Forelimb muscle (tissue), 1 donor: Measurements from ENCODE around the gene DOK1. TPM values are rescaled to one million over a fixed set of nuclear protein-coding genes. Genes with fewer than 3 reads are reported as not detected.

Experiments used
- DNase-seq: peaks from one replicate; pipeline ENCODE4 v3.0.0-alpha.2; 2013; ENCODE audit warnings: low read depth
- polyA plus RNA-seq: library from polyadenylated mRNA; unstranded; fragments of 120-200 nt; gene quantifications from one replicate; pipeline ENCODE4 v1.2.1, GENCODE V29; 2013; ENCODE audit not compliant: insufficient read length

The DOK1 gene
- polyA plus RNA-seq, result 5.5 TPM

DNA sequence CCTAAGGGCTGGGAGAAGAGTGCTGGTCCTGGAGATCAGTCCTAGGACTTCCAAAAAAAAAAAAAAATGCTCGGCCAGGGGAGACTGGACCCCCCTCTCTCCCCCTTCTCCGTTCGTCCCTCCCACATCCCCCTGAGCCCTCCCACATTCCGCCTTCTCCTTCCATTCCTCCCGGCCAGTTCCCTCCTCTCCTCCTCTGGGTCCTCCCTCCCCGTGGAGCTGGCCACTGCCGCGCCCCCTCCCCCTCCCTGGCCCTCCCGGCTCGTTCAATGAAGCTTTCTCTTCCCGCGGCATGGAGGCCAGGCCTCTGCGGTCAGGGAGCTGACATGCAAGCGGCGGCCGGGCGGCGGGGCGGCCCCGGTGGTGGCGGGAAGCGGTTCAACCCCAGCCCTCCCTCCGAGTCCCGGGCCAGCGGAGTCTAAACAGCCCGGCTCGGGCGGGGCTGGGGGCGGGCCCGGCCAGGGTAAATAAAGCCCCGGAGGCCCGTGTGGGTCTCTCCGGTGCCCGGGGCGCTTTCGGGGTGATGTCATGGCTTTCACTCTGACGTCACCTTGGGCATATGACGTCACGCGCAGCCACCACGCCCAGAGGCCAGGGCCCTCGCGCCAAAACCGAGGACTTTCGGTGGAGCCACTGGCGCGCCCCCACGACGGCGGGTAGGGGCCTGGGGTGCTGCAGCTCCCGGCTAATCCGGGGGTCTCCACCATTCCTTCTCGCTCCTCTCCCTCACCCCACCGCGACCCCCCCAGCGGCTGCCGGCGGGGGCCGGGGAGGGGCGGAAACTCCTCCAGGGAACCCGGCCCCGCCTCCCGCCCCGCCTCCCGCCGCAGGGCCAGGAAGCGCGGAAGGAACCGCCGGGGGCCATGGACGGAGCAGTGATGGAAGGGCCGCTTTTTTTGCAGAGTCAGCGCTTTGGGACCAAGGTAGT is at the start of gene DOK1, which contains the start of gene LOXL3:
Gene DOK1 (plus strand): TSS at position 829 of the 928 bp plus-strand sequence. CDS start 35 bp downstream, at position 864.
Gene LOXL3 (minus strand): TSS at position 51 of the 928 bp plus-strand sequence. CDS start 1,308 bp downstream, outside the sequence.
- DNase-seq, result no peak

DNA sequence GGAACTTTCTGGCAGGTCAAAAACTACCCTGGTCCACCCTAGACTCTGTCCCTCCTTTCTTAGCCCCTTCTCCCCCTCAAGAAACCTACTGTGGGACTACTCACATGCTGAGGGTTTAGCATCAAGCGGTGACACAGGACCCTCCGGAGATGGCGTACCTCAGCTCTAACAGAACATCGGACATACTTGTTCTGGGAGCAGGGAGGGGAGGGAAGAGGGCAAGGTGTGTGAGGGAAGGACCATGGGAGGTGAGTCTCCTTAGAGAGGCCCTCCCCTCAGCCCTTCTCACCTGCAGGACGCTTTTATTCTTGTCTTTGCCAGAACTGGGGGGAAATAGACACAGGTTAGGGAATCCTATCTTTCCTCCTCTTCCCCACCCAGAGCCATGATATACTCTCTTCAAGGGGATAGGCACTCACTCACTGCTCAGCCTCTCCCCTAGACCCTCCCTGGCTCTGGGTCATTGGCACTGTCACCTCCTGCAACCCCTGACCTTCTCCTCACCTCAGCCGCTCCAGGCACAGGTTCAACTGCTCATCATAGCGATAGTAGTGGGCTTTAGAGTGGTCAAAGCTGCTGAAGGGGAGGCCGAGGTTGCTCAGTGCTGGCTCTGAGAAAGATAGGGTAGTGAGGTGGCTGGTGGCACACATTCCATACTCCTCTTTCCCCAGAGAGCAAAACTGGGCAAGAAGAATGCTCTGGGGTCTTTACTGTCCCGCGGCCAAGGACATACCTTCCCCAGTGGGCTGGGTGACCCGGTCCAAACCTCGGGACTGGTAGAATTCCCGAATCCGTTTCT is 48.9 kb upstream of the DOK1 start:
- no peak for DNase-seq

DNA sequence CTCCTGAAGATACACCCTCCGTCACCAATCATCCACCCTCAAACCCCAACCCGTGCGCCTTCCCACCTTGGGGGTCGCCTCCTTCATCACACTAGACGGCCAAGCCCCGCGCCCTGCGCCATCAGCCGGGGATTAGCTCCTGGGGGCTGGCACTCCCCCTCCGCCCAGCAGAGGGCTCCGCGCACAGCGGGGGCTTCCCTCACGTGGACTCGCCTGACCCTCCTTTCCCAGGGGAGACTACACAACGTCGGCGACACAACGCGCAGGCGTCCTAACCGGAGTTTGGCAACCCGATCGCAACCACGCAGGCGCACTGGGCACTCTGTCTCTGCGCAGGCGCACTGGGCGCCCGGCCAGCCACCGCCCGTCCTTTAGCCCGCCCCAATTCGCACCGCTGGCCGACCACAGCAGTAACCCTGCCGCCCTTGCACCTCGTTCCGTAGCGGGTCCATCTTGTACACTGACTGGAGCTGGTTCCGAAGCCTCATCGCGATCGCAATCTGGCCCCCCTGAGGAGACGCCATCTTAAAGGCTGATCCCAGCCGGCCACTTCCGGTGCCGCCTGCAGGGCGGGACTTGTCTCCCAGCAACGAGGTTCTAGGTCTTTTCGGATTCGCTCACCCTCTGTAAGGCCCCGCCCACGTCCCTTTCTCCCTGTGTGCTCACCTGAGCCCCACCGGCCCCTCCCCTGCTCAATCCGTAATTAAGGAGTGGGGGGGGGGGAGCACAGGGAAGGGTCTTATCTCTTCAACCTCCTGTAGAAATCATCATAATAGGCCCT is 47.2 kb upstream of the DOK1 start, which contains the start of gene PCGF1:
Gene PCGF1 (minus strand): TSS at position 551 of the 781 bp plus-strand sequence. CDS start 27 bp downstream, at position 524.
- peak; percentile 97 for DNase-seq

DNA sequence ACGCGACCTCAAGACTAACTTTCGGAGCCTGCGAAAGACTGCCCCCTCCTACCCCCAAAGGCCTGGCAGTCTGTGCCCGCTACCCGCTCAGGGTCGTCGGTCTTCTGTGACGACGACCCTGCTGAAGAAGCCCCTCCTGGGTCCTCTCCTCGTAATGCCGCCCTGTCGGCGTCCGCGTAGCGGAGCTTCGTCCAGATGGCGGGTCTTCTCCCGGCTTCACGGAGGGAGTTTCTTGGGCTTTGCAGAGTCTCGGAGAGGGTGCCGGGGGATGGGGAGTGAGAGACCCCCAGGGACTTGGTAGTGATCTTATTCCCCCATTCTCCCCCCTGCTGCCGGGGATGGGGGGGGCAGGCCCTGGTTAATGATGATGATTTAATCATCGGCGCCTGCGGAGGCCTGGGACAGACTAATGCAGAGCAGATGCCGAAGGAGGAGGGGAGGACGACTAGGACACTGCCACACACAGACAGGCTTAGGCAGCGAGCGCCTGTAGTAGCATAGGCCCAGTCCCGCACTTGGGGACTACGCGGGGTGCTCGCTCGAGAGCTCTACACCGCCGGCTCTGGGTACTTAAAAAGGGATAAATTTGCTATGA is 46.5 kb upstream of the DOK1 start:
- DNase-seq, result no peak

DNA sequence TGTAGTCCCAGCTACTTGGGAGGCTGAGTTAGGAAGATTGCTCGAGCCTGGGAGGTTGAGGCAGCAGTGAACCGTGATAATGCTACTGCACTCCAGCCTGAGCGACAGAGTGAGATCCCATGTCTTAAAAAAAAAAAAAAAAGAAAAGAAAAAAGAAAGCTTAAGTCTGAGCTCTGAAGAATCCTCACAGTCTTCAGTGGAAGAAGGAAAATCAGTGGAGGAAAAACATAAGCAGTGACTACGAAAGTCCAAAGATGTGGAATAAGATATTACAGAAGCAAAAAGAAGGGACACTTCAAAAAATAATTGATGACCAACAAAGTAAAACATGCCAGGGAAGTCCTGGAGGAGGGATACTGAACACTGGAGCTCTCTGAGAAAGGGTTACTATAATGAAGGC is 44.2 kb upstream of the DOK1 start:
- no peak for DNase-seq

DNA sequence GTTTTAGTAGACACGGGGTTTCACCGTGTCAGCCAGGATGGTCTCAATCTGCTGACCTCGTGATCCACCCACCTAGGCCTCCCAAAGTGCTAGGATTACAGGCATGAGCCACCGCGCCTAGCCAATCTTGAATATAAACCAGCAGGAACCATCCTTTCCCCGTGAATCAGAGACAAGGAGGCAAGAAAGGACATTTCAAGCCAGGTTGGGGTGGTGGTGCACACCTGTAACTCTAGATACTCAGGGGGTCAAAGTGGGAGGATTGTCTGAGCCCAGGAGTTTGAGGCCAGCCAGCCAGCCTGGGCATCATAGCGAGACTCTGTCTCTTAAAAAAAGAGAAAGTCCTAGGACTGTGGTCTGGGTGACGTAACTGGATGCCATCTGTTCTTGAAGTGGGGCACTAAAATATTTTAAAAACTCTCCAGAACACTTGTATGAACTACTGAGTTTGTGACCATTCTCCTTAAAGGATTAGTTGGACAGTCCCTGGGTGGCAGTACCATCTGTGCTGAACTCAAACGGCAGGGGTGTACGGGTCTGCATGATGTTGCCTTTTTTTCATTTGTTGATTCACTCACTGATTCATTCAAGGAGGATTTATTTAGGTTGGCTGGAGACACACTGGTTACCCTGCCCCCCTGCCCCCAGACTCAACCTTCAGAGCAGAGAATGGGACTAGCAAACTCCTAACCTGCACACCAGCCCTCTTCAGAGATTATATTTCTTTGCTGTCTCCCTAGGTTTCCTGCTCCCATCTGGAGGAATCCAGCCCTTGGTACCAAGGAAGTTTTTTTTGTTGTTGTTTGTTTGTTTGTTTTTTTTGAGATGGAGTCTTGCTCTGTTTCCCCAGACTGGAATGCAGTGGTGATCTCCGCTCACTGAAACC is 43.2 kb upstream of the DOK1 start:
- DNase-seq, result no peak

DNA sequence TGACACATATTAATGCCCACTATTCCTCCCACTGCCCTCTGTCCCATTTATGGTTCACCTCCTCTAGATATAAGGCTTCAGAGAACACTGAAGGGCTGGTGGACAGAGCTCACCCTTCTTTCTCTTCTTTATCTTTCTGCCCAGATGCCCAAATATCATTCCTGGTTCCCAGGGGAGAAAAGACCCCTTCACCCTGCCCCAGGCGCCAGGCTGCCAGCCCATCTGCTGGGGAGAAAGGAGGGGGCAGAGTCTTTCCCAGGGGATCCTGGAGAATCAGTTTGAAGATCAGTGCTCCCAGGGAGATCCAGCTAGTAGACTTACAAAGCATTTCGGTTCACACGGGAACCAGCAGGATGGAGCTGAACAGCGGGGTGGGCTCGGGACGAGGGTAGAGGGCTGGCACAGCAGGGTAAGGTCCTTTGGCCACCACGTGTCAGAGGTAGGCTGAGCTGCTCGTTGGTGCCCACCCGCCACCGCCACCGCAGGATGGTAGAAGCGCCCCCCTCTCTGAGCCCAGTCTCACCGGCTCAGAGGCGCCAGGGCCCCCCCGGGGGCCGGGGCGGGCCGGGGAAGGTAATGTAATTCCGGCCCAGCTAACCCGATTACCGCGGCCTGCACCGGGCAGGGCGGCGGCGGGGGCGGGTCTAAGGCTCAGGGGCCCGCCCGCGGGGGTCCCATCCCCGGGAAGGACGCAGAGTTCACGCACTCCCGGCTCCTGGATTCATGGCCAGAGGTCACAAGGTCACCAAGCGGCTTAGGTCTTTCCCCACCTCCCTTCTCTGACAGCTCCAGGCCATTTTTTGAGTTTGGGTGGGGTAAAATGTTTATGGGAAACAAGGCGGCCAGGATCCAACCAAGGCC is 41.5 kb upstream of the DOK1 start:
- DNase-seq, result no peak

DNA sequence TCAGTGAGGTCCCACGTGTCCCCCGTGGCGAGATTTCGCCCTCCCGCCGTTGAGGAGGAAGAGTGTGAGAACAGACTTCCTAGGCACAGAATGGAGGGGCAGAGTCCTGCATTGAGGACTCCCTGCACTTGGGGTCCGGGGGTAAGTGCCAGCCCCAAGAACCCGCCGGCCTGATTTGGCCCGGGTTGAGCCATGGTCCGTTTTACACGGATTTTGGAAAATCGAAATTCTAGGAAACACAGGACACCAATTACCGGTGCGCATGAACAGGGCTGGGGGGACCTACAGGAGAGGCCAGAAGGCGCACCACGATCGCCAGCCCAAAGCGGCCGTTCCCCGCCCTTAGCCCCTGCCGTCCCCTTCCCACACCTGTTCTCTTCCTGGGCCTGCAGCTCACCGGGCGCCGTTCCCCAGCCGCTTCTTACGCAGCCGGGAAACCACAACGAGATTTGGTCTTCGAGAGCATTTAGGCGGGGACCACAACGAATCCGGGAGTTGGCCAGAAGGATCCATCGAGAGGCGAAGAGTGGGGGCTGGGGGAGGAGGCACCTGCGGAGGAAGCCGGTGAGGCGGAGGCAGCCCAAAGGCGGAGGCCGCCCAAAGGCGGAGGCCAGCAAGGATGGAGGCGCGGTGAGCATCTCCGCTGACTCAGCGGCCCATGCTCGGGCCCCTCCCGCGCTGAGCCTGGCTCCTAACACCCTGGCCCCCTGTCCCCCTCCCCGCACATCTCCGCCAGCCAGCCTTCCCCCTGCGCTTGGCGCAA is 40.7 kb upstream of the DOK1 start:
- DNase-seq, result no peak

DNA sequence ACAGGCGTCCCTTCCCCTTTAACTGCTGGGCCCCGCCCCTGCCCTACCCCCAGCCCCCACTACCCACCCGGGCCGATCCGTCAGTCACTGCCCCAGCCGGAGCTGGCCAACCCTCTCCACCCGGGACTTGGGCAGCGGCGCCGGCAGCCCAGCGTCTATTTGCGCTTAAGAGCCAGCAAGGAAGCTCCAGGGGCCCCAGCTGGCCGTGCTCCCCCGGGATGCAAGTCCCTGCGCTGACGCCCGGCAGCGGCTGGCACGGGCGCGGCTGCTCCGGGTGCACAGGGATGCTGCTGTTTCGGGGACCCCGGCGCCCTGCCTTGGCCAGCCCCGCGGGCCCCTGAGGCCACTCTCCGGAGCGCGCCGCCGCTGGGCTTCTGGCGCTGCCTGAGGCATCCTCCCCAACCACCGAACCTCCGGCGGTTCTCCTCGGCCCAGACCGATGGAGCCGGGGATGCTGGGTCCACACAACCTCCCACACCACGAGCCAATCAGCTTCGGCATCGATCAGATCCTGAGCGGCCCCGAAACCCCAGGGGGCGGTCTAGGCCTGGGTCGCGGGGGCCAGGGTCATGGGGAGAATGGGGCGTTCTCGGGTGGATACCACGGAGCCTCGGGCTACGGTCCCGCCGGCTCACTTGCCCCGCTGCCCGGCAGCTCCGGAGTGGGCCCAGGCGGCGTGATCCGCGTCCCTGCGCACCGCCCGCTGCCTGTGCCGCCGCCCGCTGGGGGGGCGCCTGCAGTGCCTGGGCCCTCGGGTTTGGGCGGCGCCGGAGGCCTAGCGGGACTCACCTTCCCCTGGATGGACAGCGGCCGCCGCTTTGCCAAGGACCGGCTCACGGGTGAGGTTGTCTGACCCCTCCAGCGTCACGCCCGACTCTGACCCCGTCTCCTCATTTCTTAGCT is 39.9 kb upstream of the DOK1 start, which contains the start of gene TLX2:
Gene TLX2 (plus strand): TSS at position 83 of the 903 bp plus-strand sequence. CDS start 357 bp downstream, at position 440.
- DNase-seq, result no peak

DNA sequence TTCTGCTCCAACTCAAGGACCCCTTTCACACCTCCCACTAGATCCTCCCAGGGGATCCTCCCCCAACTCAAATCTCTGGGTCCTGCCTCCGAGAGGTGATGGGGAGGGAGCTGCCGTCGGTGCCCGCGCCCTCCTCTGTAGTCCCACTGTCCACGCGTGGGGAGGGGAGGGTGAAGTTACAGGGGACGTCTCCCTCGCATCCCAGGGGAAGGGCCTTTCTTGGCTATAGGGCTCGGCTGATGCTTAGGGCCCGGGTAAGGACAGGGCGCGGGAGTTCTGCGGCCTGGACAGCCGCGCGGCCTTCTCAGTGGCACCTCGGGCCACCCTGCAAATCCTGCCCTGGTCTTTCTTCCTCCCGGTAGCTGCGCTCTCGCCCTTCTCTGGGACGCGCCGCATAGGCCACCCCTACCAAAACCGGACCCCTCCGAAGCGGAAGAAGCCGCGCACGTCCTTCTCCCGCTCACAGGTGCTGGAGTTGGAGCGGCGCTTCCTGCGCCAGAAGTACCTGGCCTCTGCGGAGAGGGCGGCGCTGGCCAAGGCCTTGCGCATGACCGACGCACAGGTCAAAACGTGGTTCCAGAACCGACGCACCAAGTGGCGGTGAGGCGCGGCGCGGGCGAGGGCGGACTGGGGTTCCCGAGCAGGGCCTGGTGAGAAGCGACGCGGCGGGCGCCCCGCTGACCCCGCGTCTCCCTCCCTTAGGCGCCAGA is 39.1 kb upstream of the DOK1 start:
- DNase-seq, result no peak

DNA sequence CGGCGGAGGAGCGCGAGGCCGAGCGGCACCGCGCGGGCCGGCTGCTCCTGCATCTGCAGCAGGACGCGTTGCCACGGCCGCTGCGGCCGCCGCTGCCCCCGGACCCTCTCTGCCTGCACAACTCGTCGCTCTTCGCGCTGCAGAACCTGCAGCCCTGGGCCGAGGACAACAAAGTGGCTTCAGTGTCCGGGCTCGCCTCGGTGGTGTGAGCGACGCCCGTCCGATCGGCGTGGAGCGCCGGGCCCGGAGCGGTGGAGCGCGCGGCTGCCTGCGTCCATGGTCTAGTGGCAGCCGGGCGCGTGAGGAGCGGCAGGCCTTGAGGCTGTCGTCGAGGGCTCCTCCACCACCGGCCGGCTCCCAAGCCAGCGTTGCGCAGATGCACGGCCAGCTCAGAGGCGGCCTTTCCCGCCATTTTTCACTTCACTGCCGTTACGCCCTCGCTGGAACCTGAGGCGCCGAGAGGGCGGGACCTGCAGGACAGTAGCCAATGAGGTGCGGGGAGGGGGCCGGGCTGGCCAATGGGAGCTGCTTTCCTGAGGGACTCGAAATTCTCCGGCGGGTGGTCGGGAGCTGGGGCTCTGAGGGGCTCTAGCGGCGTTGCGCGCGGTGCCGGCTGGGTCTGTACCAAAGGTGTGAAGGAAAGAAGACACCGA is 38.4 kb upstream of the DOK1 start:
- DNase-seq, result no peak

DNA sequence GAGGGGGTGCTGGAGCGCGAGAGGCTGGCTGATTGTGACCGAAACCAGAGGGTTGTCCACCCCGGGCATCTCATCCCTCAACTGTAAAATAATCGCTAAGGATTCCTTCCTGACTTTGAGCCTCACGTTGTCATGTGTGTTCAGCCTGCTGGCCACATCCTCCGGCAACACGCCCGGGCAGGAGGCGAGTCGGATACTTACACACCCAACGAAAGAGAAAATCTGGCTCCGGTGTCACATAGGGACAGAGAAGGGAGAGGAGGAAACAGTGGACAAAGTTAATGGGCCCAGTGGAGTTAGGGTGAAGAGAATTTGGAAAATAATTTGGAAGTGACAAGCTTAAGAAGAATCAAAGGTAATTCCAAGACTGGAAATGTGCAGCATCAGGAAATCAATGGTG is 37.9 kb upstream of the DOK1 start:
- no peak for DNase-seq

DNA sequence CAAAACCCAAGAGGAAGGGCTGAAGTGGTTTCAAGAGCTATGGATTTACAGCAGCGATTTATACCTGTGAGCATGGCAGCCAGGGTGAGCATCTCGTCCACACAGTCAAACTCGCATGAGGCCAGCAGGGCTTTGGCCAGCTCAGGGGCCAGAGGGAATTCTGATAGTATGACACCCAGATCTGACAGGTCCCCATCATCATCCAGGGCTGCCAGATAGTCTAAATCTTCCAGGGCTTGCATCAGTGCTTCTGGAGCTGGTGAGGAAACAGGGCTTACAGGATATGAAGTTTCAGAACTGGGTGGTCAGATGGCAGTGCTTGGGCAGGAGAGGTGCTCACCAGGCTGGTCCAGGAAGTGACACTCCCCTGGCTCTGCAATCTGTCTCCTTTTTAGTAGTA is 32.0 kb upstream of the DOK1 start:
- no peak for DNase-seq

DNA sequence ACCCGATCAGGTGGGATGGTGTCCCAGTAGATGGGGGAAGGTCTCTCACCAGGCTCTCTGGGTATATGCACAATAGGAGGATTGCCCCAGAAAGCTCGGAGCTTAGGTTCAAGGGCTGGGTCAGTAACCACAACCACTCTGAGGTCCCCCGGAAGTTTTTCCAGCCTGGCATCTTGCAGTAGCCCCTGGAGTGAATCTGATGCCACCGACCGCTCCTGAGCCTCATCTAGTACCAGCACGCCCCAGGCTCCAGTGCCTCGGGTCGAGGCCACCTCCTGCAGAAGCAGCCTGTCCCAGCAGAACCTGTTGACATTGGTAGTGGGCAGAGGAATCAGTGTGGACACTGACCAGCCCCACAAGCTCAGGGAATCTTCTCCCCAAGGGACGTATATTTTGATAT is 30.5 kb upstream of the DOK1 start:
- DNase-seq, result no peak

DNA sequence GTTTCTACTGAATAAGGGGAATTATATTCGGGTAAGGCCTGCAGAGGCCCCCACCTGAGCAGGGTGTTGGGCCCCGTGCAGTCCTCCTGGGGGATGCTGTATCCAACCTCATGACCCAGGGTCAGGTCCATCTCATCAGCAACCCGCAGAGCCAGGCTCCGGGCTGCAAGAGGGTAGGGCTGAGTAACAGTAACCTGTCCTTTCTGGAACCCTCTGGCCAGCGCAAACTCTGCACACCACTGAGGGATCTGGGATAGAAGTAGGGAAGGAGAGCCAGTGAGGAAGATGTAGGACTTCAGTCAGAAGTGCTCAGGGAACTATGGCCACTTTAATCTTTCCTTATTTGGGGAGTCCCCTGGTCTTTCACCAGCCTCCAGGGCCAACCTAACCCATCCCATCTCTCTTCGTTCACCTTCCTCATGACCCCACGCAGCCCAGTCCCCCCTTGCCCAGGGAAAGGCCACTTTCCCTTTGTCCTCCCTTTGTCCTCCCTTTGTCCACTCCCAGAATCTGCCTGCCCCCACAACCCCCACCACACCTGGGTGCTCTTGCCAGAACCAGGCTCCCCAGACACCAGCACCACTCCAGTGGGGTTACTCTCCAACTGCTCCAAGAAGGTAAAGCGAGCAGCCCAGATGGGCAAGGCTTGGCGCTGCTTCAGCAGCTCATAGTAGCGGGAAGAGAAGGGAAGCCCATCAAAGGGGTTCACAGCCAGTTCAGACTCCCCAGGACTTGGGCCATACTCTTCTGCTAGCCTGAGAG is 29.4 kb upstream of the DOK1 start:
- DNase-seq, result no peak
